SK-N-MC (cell line): Measurements from ENCODE around the gene ACP1.

Experiments
- EZH2 ChIP-seq: fragments of 200-600 bp; sonication (generic); IDR thresholded peaks from one replicate; pipeline ENCODE4 v1.6.1; 2017; ENCODE audit warnings: antibody characterized with exemption
- POLR2AphosphoS5 ChIP-seq: IDR thresholded peaks from 2 replicates; pipeline ENCODE4 v1.6.1; 2012; ENCODE audit warnings: mild to moderate bottlenecking, low read depth, low read length, borderline replicate concordance

GRCh38 chr2:256094-256493, 8.7 kb upstream of the ACP1 start:
- no peak for TF ChIP-seq POLR2AphosphoS5
- no peak for TF ChIP-seq EZH2
